Astrocyte (in vitro differentiated cells and primary cell): ENCODE results near the gene FTCD. TPM values are rescaled to one million over a fixed set of nuclear protein-coding genes. Genes with fewer than 3 reads are reported as not detected.

Experiments used
- DNase-seq: peaks from one replicate; pipeline ENCODE4 v3.0.0-alpha.2; 2010; ENCODE audit warnings: low read depth
- FAIRE-seq: peaks from 2 replicates; lab custom pipeline; 2011; peaks lifted over from hg19 to GRCh38; lab: Jason Lieb, UNC
- H2AFZ ChIP-seq: 2 replicates; pipeline ENCODE4 v1.6.0; 2012; ENCODE audit warnings: low read depth, low read length, inconsistent platforms
- H3K27ac ChIP-seq: 2 replicates; pipeline ENCODE4 v1.5.1; 2011; ENCODE audit warnings: low read depth, low read length, inconsistent platforms
- H3K27me3 ChIP-seq: 2 replicates; pipeline ENCODE4 v1.6.0; 2011; ENCODE audit warnings: low read length, inconsistent platforms; ENCODE audit not compliant: insufficient read depth
- H3K36me3 ChIP-seq: 2 replicates; pipeline ENCODE4 v1.5.1; 2011; ENCODE audit warnings: low read length, inconsistent platforms; ENCODE audit not compliant: insufficient read depth
- H3K4me1 ChIP-seq: 2 replicates; pipeline ENCODE4 v1.5.1; 2011; ENCODE audit warnings: low read length, inconsistent platforms; ENCODE audit not compliant: insufficient read depth
- H3K4me2 ChIP-seq: 2 replicates; pipeline ENCODE4 v1.6.0; 2012; ENCODE audit warnings: low read length, inconsistent platforms
- H3K4me3 ChIP-seq: 2 replicates; pipeline ENCODE4 v1.5.1; 2011; ENCODE audit warnings: low read depth, mild to moderate bottlenecking, low read length, inconsistent platforms; ENCODE audit not compliant: insufficient read depth
- H3K79me2 ChIP-seq: 2 replicates; pipeline ENCODE4 v1.6.0; 2012; ENCODE audit warnings: mild to moderate bottlenecking, low read length, inconsistent platforms; ENCODE audit not compliant: insufficient read depth
- H3K9ac ChIP-seq: 2 replicates; pipeline ENCODE4 v1.6.0; 2012; ENCODE audit warnings: mild to moderate bottlenecking, low read length, inconsistent platforms
- H3K9me3 ChIP-seq: 2 replicates; pipeline ENCODE4 v1.5.1; 2012; ENCODE audit warnings: low read depth, mild to moderate bottlenecking, low read length, inconsistent platforms; ENCODE audit not compliant: insufficient read depth
- H4K20me1 ChIP-seq: 2 replicates; pipeline ENCODE4 v1.6.0; 2012; ENCODE audit warnings: low read length, inconsistent platforms; ENCODE audit not compliant: insufficient read depth
- H3K27ac Mint-ChIP-seq: one replicate; pipeline ENCODE4 v1.8.0; 2021; ENCODE audit warnings: mild to moderate bottlenecking, mixed read lengths; ENCODE audit not compliant: unreplicated experiment
- H3K27me3 Mint-ChIP-seq: one replicate; pipeline ENCODE4 v1.8.0; 2021; ENCODE audit warnings: low read depth, mixed read lengths; ENCODE audit not compliant: unreplicated experiment
- H3K36me3 Mint-ChIP-seq: one replicate; pipeline ENCODE4 v1.8.0; 2021; ENCODE audit warnings: low read depth, mixed read lengths; ENCODE audit not compliant: unreplicated experiment
- H3K4me1 Mint-ChIP-seq: one replicate; pipeline ENCODE4 v1.8.0; 2021; ENCODE audit warnings: low read depth, mixed read lengths; ENCODE audit not compliant: unreplicated experiment
- H3K4me3 Mint-ChIP-seq: one replicate; pipeline ENCODE4 v1.8.0; 2021; ENCODE audit warnings: mild to moderate bottlenecking, moderate library complexity, mixed read lengths; ENCODE audit not compliant: unreplicated experiment
- H3K9me3 Mint-ChIP-seq: one replicate; pipeline ENCODE4 v1.8.0; 2021; ENCODE audit warnings: mild to moderate bottlenecking, mixed read lengths; ENCODE audit not compliant: unreplicated experiment
- CTCF ChIP-seq: IDR thresholded peaks from 2 replicates; pipeline ENCODE4 v1.5.1; 2011; ENCODE audit warnings: low read depth, mild to moderate bottlenecking, inconsistent platforms, low read length, moderate library complexity; ENCODE audit not compliant: insufficient read depth
- EZH2 ChIP-seq: IDR thresholded peaks from 2 replicates; pipeline ENCODE4 v1.6.1; 2012; ENCODE audit warnings: mild to moderate bottlenecking, low read length, inconsistent platforms; ENCODE audit not compliant: insufficient read depth
- total RNA-seq: library from RNA; stranded (reverse); gene quantifications from 2 replicates; pipeline ENCODE4 v1.2.1, GENCODE V29; 2021

The FTCD gene
- total RNA-seq, 1 donor from 2014 or later, result 1.9 TPM

GRCh38 chr21:46189213-46189958 lies 34.0 kb upstream of the FTCD start:
- Histone ChIP-seq H3K4me1 (peaks cover 34% of the 10 kb centered on the region), H3K4me3 (no peak overlapping the region), H3K36me3 (peaks cover 7% of the 10 kb centered on the region), H4K20me1 (peaks cover 15% of the 10 kb centered on the region), H3K9ac (peak overlapping the region; percentile 67), H3K79me2 (no peaks in the 10 kb centered on the region), H3K9me3 (no peaks in the 10 kb centered on the region), H3K4me2 (peak overlapping the region; percentile 76), H3K27me3 (no peaks in the 10 kb centered on the region), H3K27ac (peak overlapping the region; percentile 60), H2AFZ (no peak overlapping the region)
- H3K9me3 Mint-ChIP-seq, result no peaks in the 10 kb centered on the region
- H3K4me1 Mint-ChIP-seq, result peaks cover 37% of the 10 kb centered on the region
- FAIRE-seq (no peak), DNase-seq (peak; percentile 46)
- H3K36me3 Mint-ChIP-seq, result peaks cover 12% of the 10 kb centered on the region
- peak overlapping the region; percentile 36 for H3K4me3 Mint-ChIP-seq
- H3K27ac Mint-ChIP-seq, result peak overlapping the region; percentile 89
- TF ChIP-seq CTCF (no peak), EZH2 (no peak)
- H3K27me3 Mint-ChIP-seq, result no peaks in the 10 kb centered on the region

- Mint-ChIP-seq H3K27me3 (no peaks in the 10 kb centered on the region), H3K27ac (peak overlapping the region; percentile 89), H3K36me3 (peaks cover 6% of the 10 kb centered on the region), H3K4me1 (peaks cover 37% of the 10 kb centered on the region), H3K9me3 (no peaks in the 10 kb centered on the region), H3K4me3 (peak overlapping the region; percentile 40)
- Histone ChIP-seq H2AFZ (peak overlapping the region; percentile 42), H3K27ac (peak overlapping the region; percentile 60), H3K4me3 (no peak overlapping the region), H3K4me1 (peaks cover 34% of the 10 kb centered on the region), H3K9me3 (no peaks in the 10 kb centered on the region), H3K27me3 (no peaks in the 10 kb centered on the region), H3K4me2 (peak overlapping the region; percentile 76), H3K79me2 (no peaks in the 10 kb centered on the region), H3K36me3 (peaks cover 3% of the 10 kb centered on the region), H3K9ac (peak overlapping the region; percentile 67), H4K20me1 (peaks cover 15% of the 10 kb centered on the region)
- FAIRE-seq (no peak), DNase-seq (peak; percentile 59)
- TF ChIP-seq CTCF, result no peak
- TF ChIP-seq EZH2, result no peak
Observed at GRCh38 chr21:46188226-46189212, 33.1 kb upstream of the FTCD start.
